AG09309 (cell line): Measurements from ENCODE around the gene LIN54.

ENCODE experiments used
- DNase-seq: peaks from one replicate; pipeline ENCODE4 v3.0.0-alpha.2; 2010; ENCODE audit warnings: low read depth
- H3K4me3 ChIP-seq: 2 replicates; pipeline ENCODE4 v1.5.1; 2011; ENCODE audit warnings: mild to moderate bottlenecking, low read depth, low read length, moderate library complexity; ENCODE audit not compliant: control insufficient read depth
- TF ChIP-seq, protein P1 (sequence below): IDR thresholded peaks from 2 replicates; pipeline ENCODE4 v1.5.1; 2011; ENCODE audit warnings: mild to moderate bottlenecking, low read depth, low read length, inconsistent platforms; ENCODE audit not compliant: insufficient read depth, control insufficient read depth; ENCODE audit errors: missing control alignments

LIN54 gene

DNA sequence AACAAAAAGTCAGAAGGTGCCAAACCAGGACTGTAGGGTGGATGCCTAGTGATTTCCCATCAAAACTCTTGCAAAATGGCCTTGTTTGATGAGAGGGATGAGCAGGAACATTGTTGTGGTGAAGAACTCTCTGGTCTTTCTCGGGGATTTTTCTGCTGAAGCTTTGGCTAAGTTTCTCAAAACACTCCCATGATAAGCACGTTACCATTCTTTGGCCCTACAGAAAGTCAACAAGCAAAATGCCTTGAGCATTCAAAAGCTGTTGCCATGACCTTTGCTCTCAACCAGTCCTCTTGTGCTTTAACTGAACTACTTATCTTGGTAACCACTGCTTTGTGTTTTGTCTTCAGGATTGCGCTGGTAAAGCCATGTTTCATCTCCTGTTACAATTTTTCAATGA is 116.7 kb downstream of the LIN54 start:
- no peak for DNase-seq
- TF ChIP-seq, protein P1, sequence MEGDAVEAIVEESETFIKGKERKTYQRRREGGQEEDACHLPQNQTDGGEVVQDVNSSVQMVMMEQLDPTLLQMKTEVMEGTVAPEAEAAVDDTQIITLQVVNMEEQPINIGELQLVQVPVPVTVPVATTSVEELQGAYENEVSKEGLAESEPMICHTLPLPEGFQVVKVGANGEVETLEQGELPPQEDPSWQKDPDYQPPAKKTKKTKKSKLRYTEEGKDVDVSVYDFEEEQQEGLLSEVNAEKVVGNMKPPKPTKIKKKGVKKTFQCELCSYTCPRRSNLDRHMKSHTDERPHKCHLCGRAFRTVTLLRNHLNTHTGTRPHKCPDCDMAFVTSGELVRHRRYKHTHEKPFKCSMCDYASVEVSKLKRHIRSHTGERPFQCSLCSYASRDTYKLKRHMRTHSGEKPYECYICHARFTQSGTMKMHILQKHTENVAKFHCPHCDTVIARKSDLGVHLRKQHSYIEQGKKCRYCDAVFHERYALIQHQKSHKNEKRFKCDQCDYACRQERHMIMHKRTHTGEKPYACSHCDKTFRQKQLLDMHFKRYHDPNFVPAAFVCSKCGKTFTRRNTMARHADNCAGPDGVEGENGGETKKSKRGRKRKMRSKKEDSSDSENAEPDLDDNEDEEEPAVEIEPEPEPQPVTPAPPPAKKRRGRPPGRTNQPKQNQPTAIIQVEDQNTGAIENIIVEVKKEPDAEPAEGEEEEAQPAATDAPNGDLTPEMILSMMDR: no peak
- no peak overlapping the region for H3K4me3 ChIP-seq

DNA sequence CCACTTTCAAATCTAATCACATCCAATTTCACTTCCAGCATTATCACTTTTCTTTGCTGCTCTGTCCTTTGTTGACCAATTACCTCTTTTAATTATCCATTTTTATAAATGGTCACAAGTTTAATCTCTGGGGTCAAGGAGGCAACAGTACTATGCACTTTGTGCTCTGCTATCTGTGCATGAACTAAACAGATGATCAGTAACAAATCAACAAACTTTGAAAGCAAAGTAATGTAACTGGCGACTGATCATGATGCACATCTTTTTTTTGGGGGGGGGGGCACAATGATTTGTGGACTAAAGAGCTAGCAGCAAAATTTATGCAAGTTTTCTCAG is 118.2 kb downstream of the LIN54 start:
- no peak overlapping the region for H3K4me3 ChIP-seq
- DNase-seq: no peak
- TF ChIP-seq, protein P1: no peak

DNA sequence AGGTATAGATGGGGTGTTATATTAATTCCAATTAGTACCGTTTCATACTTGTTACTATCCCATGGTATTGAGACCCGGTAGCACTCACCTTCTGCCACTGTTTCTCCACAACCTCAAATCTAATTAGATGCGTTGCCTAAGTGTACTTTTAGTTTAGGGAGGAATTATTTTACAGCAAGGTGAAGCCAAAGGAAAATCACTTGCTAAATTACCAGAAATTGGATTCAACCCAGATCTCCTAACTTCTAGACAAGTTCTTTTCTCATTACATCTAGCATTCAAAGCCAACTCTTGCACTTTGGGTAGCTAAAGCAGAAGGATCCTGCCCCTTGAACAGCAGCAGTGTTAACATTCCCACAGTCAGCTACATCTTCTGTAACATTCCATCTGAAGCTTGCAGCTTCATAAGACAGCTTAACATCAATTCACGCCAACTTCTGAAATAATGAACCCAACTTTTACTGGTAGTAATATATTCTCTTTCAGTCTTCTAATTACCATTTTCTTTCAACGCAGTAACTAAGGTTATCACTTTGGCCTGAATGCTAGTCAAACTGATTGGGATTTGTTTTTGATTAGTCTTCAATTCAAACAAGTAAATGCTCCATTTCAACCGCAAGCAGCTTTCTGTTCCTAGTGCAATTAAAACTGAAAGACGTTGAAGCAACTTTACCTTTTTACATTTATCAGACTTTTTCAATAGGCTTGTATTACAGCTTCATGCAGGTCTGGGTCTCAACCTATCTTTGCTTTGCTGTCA is 118.7 kb downstream of the LIN54 start:
- DNase-seq: no peak
- TF ChIP-seq, protein P1: no peak
- H3K4me3 ChIP-seq: peak overlapping the region; percentile 85

DNA sequence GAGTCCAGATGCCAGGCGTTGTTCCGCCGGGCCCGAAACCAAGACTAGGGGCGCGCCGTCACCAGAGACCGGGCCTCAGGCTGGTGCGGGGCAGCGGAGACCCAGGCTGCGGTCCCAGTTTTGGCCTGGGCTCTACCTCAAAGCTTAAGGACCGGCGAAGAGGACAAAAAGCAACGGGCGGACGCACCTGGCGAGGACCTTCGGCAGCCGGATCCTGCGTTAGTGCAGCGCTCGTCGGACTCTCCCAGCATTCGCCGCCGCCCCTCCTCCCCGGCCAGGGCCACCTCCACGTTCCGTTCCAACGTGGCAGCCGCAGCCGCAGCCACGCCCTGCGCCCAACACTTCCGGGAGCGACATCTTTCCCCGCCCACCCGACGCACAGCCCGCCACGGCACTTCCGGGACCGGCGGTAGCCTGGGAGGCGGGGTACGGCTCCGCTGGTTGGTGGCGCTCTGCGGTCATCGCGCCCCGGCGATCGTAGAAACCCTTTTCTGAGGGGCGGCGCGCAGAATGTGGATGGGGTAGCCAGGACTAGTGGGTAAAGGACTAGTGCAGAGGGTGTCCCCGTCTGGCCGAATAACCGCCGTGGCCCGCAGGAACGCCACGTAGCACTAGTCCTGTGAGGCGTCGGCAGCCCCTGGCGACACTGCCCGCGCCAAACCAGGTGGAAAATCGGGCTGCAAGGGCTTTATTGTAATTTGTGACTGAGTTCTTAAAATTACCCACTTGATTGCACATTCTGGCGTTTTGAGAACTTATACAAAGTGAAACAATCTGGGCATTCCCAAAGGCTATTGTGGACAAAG is 119.5 kb downstream of the LIN54 start, which contains the start of gene SEC31A:
SEC31A (minus strand) TSS at position 253 of the 806 bp plus-strand sequence. CDS start 9,217 bp downstream, outside the sequence.
- DNase-seq: peak; percentile 69
- TF ChIP-seq, protein P1: no peak
- peak within 1 kb of the TSS; percentile 85 for H3K4me3 ChIP-seq

DNA sequence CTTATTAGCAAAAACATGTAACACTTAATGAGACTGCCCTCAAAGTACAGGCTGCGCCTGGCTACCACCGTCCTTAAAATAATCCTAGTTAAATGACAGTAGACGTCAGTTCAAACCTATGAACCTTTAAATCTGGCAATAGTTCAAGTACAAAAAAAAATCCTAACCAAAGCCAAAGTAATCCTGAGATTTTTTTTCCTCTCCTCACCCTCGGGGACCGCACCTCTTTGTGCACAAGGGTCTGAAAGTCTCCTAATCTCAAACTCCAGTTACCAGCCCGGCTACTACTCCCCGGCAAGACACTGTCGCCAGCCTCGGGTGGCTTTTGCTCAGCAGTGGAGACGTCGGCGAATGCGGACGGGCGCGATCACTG is 120.1 kb downstream of the LIN54 start:
- no peak for DNase-seq
- peak overlapping the region; percentile 85 for H3K4me3 ChIP-seq
- TF ChIP-seq, protein P1: no peak

DNA sequence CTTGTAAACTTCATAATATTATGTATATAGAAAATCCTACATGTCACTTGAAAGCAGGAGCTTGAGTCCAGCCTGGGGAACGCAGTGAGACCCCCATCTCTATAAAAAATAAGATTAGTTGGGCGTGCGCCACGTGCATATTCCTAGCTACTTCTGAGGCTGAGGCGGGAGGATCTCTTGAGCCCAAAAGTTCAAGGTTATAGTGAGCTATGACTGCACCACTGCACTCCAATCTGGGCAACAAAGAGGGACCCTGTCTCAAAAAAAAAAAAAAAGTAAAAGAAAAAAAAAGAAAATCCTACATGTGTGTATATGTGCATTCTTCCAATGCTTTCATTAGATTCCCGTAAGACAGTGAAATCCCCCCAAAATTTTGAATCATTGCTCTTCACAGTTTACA is 121.3 kb downstream of the LIN54 start:
- DNase-seq: no peak
- TF ChIP-seq, protein P1: no peak

More for the DNA sequence above, 121.3 kb downstream of the LIN54 start:
- H3K4me3 ChIP-seq: peak overlapping the region; percentile 85
